Hepatocyte (in vitro differentiated cells): ENCODE data around the gene DENND4A.

Experiments used
- EZH2phosphoT487 ChIP-seq: fragments of 200-600 bp; sonication (generic); IDR thresholded peaks from one replicate; pipeline ENCODE4 v1.6.1; 2018; ENCODE audit warnings: antibody characterized with exemption, mild to moderate bottlenecking, low read depth, moderate library complexity; ENCODE audit not compliant: unreplicated experiment, severe bottlenecking
- TF ChIP-seq, protein P1 (sequence below): fragments of 200-600 bp; sonication (generic); IDR thresholded peaks from 2 replicates; pipeline ENCODE4 v1.5.1; 2016; ENCODE audit warnings: antibody characterized with exemption, mild to moderate bottlenecking; ENCODE audit not compliant: poor library complexity

DNA sequence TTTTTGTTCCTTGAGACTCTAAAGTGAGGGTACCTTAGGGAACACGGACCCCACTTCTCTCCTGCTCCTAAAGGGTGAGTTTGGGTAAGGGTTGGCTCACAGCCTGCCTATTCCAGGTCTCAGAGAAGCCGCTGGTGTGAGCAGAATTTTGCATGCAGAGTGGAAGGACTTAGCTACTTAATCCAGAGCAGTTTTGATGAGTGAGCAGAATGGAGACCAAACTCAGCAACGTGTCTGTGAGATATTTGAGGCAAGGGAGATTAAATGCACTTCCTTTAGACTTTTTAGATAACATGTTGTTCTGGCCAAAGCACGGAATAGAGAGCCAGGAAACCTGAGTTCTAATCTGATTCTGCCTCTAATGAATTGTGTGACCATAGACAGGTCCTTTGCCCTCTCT, 165.2 kb downstream of the DENND4A start:
- TF ChIP-seq EZH2phosphoT487: no peak
- TF ChIP-seq, protein P1, sequence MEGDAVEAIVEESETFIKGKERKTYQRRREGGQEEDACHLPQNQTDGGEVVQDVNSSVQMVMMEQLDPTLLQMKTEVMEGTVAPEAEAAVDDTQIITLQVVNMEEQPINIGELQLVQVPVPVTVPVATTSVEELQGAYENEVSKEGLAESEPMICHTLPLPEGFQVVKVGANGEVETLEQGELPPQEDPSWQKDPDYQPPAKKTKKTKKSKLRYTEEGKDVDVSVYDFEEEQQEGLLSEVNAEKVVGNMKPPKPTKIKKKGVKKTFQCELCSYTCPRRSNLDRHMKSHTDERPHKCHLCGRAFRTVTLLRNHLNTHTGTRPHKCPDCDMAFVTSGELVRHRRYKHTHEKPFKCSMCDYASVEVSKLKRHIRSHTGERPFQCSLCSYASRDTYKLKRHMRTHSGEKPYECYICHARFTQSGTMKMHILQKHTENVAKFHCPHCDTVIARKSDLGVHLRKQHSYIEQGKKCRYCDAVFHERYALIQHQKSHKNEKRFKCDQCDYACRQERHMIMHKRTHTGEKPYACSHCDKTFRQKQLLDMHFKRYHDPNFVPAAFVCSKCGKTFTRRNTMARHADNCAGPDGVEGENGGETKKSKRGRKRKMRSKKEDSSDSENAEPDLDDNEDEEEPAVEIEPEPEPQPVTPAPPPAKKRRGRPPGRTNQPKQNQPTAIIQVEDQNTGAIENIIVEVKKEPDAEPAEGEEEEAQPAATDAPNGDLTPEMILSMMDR: no peak
